OCI-LY1 (cell line): Measurements from ENCODE around the gene TRIM51.
"Not testable (repeated sequence)": the region's sequence is repeated elsewhere in the genome, so short reads cannot be mapped to it uniquely, and the experiment has no call there.

Source experiments
- H2AFZ ChIP-seq: fragments of 200-600 bp; sonication (generic), shearing (Covaris generic); 2 replicates; pipeline ENCODE4 v1.6.0; 2014; ENCODE audit warnings: antibody characterized with exemption, mild to moderate bottlenecking, low read length
- H3F3A ChIP-seq: fragments of 200-600 bp; sonication (generic), shearing (Covaris generic); 2 replicates; pipeline ENCODE4 v1.6.0; 2014; ENCODE audit warnings: mild to moderate bottlenecking, antibody characterized with exemption, low read length, moderate library complexity; ENCODE audit not compliant: insufficient read depth
- H3K27ac ChIP-seq: fragments of 200-600 bp; sonication (generic); 2 replicates; pipeline ENCODE4 v1.5.1; 2014; ENCODE audit warnings: low read length, mixed run types, mild to moderate bottlenecking, low read depth; ENCODE audit not compliant: poor library complexity, severe bottlenecking
- H3K27me3 ChIP-seq: fragments of 200-600 bp; sonication (generic); 2 replicates; pipeline ENCODE4 v1.6.0; 2014; ENCODE audit warnings: antibody characterized with exemption, mild to moderate bottlenecking, low read length, moderate library complexity; ENCODE audit not compliant: insufficient read depth
- H3K36me3 ChIP-seq: fragments of 200-600 bp; sonication (generic); 2 replicates; pipeline ENCODE4 v1.6.1; 2014; ENCODE audit warnings: mild to moderate bottlenecking, antibody characterized with exemption, low read length, moderate library complexity, mixed read lengths; ENCODE audit not compliant: insufficient read depth
- H3K4me1 ChIP-seq: fragments of 200-600 bp; sonication (generic); 2 replicates; pipeline ENCODE4 v1.5.1; 2014; ENCODE audit warnings: mild to moderate bottlenecking, low read length, moderate library complexity; ENCODE audit not compliant: insufficient read depth, severe bottlenecking
- H3K4me2 ChIP-seq: fragments of 200-600 bp; sonication (generic), shearing (Covaris generic); 2 replicates; pipeline ENCODE4 v1.6.1; 2014; ENCODE audit warnings: low read length
- H3K4me3 ChIP-seq: fragments of 200-600 bp; sonication (generic); 2 replicates; pipeline ENCODE4 v1.5.1; 2014; ENCODE audit warnings: low read length, low read depth, mild to moderate bottlenecking, mixed read lengths; ENCODE audit not compliant: poor library complexity, severe bottlenecking
- H3K79me2 ChIP-seq: fragments of 200-600 bp; shearing (Covaris generic); 2 replicates; pipeline ENCODE4 v1.6.1; 2016; ENCODE audit warnings: mixed run types, low read length, mixed read lengths; ENCODE audit not compliant: insufficient read depth
- H3K9ac ChIP-seq: fragments of 200-600 bp; sonication (generic), shearing (Covaris generic); 2 replicates; pipeline ENCODE4 v1.6.1; 2014; ENCODE audit warnings: mild to moderate bottlenecking, low read length, mixed read lengths
- H3K9me2 ChIP-seq: fragments of 200-600 bp; sonication (generic), shearing (Covaris generic); 2 replicates; pipeline ENCODE4 v1.6.1; 2014; ENCODE audit warnings: low read depth, mild to moderate bottlenecking, low read length, mixed read lengths
- H3K9me3 ChIP-seq: fragments of 200-600 bp; shearing (Covaris generic); 2 replicates; pipeline ENCODE4 v1.6.1; 2014; ENCODE audit warnings: low read length, mixed read lengths
- H4K20me1 ChIP-seq: fragments of 200-600 bp; sonication (generic), shearing (Covaris generic); 2 replicates; pipeline ENCODE4 v1.6.0; 2016; ENCODE audit warnings: mild to moderate bottlenecking, low read length; ENCODE audit not compliant: insufficient read depth
- EZH2 ChIP-seq: fragments of 200-600 bp; sonication (generic), shearing (Covaris generic); IDR thresholded peaks from 2 replicates; pipeline ENCODE4 v1.8.0; 2017; ENCODE audit warnings: borderline replicate concordance, mixed run types, mild to moderate bottlenecking, antibody characterized with exemption, low read length, moderate library complexity, mixed read lengths
- TF ChIP-seq, protein P1 (sequence below): fragments of 200-600 bp; sonication (generic), shearing (Covaris generic); IDR thresholded peaks from 2 replicates; pipeline ENCODE4 v1.5.1; 2017; ENCODE audit warnings: mild to moderate bottlenecking, antibody characterized with exemption, low read length, moderate library complexity, mixed read lengths

Gene TRIM51

DNA sequence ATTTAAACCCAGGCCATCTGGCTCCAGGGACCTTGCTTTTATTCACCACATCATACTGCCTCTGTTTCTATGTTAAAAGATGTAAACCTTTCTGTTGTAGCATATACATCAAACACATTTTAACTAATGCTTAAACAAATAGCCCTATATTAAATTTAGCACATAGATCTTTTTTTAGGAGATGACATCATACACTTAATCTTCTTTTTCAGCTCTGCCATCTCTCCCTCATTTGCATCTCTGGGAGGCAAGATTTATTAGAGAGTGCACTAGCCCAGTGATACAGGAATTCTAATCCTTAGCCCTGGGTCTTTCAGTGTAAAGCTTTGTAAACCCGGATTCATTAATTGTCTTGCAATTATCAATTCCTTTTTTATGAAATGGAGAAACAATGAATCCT is 31.0 kb upstream of the TRIM51 start:
- H3K9me3 ChIP-seq, result no peaks in the 10 kb centered on the region

DNA sequence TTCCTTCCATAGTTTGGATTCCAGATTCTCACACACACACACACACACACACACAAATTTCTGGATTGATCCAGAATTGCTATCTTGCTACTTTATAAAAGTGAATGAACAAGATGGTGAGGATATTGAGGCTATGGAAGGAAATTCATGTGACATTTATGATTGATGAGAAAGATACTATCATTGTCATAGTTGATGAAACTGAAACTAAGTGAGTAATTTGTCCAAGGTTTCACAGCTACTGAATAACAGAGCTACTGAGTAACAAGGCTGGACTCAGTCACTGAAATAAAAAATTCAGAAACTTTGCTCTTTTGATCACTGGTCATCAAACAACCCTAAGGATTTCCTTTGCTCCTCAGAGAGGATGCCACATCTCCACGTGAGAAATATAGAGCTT is 28.4 kb upstream of the TRIM51 start:
- Histone ChIP-seq H3K4me1 (no peaks in the 10 kb centered on the region), H3K9ac (no peak overlapping the region), H3K79me2 (no peaks in the 10 kb centered on the region), H2AFZ (no peak overlapping the region), H3K27me3 (no peaks in the 10 kb centered on the region), H3F3A (no peaks in the 10 kb centered on the region), H3K4me2 (no peak overlapping the region), H4K20me1 (no peaks in the 10 kb centered on the region), H3K36me3 (no peaks in the 10 kb centered on the region), H3K9me3 (no peaks in the 10 kb centered on the region), H3K4me3 (no peak overlapping the region), H3K9me2 (no peaks in the 10 kb centered on the region), H3K27ac (no peak overlapping the region)
- TF ChIP-seq, protein P1, sequence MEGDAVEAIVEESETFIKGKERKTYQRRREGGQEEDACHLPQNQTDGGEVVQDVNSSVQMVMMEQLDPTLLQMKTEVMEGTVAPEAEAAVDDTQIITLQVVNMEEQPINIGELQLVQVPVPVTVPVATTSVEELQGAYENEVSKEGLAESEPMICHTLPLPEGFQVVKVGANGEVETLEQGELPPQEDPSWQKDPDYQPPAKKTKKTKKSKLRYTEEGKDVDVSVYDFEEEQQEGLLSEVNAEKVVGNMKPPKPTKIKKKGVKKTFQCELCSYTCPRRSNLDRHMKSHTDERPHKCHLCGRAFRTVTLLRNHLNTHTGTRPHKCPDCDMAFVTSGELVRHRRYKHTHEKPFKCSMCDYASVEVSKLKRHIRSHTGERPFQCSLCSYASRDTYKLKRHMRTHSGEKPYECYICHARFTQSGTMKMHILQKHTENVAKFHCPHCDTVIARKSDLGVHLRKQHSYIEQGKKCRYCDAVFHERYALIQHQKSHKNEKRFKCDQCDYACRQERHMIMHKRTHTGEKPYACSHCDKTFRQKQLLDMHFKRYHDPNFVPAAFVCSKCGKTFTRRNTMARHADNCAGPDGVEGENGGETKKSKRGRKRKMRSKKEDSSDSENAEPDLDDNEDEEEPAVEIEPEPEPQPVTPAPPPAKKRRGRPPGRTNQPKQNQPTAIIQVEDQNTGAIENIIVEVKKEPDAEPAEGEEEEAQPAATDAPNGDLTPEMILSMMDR, result no peak
- no peak for TF ChIP-seq EZH2

More for the DNA sequence above, 31.0 kb upstream of the TRIM51 start:
- no peaks in the 10 kb centered on the region for H3K36me3 ChIP-seq
- no peak overlapping the region for H3K4me3 ChIP-seq
- no peaks in the 10 kb centered on the region for H3K4me1 ChIP-seq
- H3F3A ChIP-seq, result no peaks in the 10 kb centered on the region
- no peaks in the 10 kb centered on the region for H4K20me1 ChIP-seq
- no peak overlapping the region for H3K4me2 ChIP-seq
- H3K27ac ChIP-seq, result no peak overlapping the region
- H3K27me3 ChIP-seq, result no peaks in the 10 kb centered on the region
- H3K9ac ChIP-seq, result no peak overlapping the region
- no peak for TF ChIP-seq EZH2
- TF ChIP-seq, protein P1, result no peak
- H2AFZ ChIP-seq, result no peak overlapping the region
- H3K79me2 ChIP-seq, result no peaks in the 10 kb centered on the region
- no peaks in the 10 kb centered on the region for H3K9me2 ChIP-seq

DNA sequence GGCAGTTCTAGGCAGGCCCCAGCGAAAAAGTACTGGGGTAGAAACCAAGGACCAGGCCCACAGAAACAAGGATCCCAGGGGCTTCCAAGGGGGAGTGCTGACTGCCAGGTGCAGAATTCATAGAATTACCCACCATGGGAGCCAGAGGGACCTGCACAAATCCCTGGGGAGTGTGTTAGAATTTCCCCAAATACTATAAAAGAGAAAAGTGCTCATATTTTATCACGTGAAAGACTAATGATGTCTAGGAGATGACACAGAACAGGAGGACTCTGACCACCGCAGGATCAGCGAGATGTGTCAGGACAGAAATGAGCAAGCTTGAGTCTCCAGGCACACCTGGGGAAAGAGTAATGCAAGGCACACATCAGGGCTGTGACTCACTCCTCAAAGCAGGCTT is 15.7 kb upstream of the TRIM51 start:
- H3K79me2 ChIP-seq, H3K4me1 ChIP-seq, H3F3A ChIP-seq, H4K20me1 ChIP-seq, H3K36me3 ChIP-seq, H3K9me3 ChIP-seq, H2AFZ ChIP-seq, H3K9ac ChIP-seq, H3K27me3 ChIP-seq, H3K4me2 ChIP-seq, H3K27ac ChIP-seq, H3K9me2 ChIP-seq, H3K4me3 ChIP-seq: not testable (repeated sequence)

DNA sequence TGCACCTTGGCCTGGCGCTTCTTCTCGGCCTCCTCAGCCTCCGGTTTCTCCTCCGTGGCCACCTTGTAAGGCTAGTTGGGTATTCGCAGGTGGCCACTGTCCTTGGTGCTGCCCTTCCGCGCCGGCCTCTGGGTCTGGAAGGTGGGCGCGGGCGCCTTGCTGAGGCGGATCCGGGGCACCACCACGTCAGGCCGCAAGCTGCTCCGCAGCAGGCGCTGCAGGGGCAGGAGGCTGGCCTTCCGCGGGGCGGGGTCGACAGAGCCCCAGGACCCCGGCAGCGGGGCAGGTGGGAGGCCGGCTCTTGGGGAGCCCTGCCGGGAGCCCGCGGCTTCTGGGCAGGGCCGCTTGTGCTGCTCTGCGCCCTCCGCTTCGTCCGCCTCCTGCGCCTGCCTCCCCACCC is 10.4 kb upstream of the TRIM51 start:
- not testable (repeated sequence) for H3K36me3 ChIP-seq, H3K9me3 ChIP-seq, H3K79me2 ChIP-seq, H3K9ac ChIP-seq, H3F3A ChIP-seq, H3K27ac ChIP-seq, H2AFZ ChIP-seq, H3K4me1 ChIP-seq, H4K20me1 ChIP-seq, H3K4me3 ChIP-seq, H3K9me2 ChIP-seq, H3K27me3 ChIP-seq, H3K4me2 ChIP-seq

DNA sequence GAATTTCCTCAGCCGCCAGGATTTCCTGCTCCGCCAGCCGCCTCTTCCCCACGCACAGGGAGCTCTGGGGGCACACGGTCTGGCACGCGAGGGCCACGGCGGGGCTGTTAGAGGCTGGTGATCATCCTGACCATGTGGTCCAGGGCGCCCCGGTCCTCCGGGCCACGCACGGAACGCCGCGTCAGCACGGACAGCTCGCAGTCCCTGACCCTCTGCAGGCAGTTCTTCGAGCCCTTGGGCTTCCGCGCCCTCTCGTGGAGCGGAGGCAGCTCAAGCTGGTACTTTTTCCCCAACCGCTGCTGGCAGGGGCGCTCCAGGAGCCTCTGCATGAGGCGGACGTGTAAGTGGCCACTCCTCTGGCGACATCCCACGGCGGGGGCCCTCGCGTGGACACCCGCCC is 10.0 kb upstream of the TRIM51 start:
- H3K9me3 ChIP-seq, H3K27ac ChIP-seq, H3F3A ChIP-seq, H3K79me2 ChIP-seq, H2AFZ ChIP-seq, H3K4me3 ChIP-seq, H3K4me2 ChIP-seq, H3K4me1 ChIP-seq, H3K9ac ChIP-seq, H3K36me3 ChIP-seq, H3K9me2 ChIP-seq, H3K27me3 ChIP-seq, H4K20me1 ChIP-seq: not testable (repeated sequence)

DNA sequence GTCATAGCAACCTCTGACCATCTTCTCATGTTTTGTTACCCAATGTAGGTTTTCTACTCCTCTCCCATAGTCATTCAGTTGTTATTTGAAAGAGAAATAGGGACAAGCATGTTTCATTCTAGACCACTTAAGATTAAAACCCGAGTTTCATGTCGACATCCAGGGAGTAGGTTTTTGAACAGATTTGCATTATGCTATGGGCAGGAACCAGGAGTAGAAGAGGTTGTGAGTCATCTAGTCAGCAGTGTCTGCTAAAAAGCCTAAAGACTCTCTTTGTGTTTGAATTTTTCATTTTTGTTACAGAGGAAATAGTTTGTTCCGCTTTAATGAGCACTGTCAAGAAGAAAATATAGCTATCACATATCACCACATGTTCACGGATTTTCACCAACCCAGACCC is 1.9 kb downstream of the TRIM51 start:
- H3K9ac ChIP-seq, H3K4me3 ChIP-seq, H3K9me2 ChIP-seq: not testable (repeated sequence)

More for the DNA sequence above, 1.9 kb downstream of the TRIM51 start:
- not testable (repeated sequence) for H3K27me3 ChIP-seq, H4K20me1 ChIP-seq, H3F3A ChIP-seq, H3K4me2 ChIP-seq, H3K27ac ChIP-seq, H3K4me1 ChIP-seq, H2AFZ ChIP-seq, H3K36me3 ChIP-seq, H3K79me2 ChIP-seq, H3K9me3 ChIP-seq
